ENCODE measurements around the gene CMIP. TPM values are rescaled to one million over a fixed set of nuclear protein-coding genes. Genes with fewer than 3 reads are reported as not detected.
"Not testable (repeated sequence)": the region's sequence is repeated elsewhere in the genome, so short reads cannot be mapped to it uniquely, and the experiment has no call there.

The CMIP gene
- total RNA-seq, 1 donor from 2014 or later: 27.7 TPM

DNA sequence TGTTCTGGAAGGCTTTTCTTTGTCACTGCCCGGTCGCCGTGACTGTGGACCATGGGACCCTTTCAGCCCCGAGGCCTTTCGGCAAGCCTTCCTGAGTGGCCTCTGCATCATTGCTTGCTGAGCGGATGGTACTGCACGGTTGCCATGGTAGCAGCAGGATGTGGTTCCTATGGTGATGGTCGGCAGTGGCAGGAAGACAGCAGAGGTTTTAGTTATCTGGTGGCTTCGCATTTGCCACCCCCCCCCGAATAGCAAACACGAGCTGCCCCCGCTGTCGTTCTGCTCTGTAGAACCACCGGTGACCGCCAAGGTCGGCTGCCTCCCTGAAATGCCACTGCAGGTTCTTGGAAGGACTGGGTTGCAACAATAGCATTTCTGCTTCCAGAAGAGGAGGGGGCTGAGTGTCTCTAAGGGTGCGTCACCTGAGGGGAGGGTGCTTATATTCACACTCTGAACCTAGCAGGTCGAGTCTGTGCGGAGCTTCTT, 76.6 kb downstream of the CMIP start:
- TF ChIP-seq, protein P1, sequence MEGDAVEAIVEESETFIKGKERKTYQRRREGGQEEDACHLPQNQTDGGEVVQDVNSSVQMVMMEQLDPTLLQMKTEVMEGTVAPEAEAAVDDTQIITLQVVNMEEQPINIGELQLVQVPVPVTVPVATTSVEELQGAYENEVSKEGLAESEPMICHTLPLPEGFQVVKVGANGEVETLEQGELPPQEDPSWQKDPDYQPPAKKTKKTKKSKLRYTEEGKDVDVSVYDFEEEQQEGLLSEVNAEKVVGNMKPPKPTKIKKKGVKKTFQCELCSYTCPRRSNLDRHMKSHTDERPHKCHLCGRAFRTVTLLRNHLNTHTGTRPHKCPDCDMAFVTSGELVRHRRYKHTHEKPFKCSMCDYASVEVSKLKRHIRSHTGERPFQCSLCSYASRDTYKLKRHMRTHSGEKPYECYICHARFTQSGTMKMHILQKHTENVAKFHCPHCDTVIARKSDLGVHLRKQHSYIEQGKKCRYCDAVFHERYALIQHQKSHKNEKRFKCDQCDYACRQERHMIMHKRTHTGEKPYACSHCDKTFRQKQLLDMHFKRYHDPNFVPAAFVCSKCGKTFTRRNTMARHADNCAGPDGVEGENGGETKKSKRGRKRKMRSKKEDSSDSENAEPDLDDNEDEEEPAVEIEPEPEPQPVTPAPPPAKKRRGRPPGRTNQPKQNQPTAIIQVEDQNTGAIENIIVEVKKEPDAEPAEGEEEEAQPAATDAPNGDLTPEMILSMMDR (IDR thresholded peaks at IDR 0.05; ENCODE audit: insufficient read depth, low read length, poor library complexity, severe bottlenecking): no peak
- peaks cover 2% of the 10 kb centered on the region for H3K36me3 ChIP-seq (ENCODE audit: control insufficient read depth, insufficient read depth, low read length)
- H3K4me3 ChIP-seq (ENCODE audit: low read depth, low read length): no peak overlapping the region
- no peak for DNase-seq (ENCODE audit: low read depth)
- H3K27me3 ChIP-seq (ENCODE audit: control insufficient read depth, insufficient read depth, low read length): no peaks in the 10 kb centered on the region

- TF ChIP-seq, protein P1 (IDR thresholded peaks at IDR 0.05; ENCODE audit: insufficient read depth, low read length, poor library complexity, severe bottlenecking): no peak
- H3K36me3 ChIP-seq (ENCODE audit: control insufficient read depth, insufficient read depth, low read length): no peaks in the 10 kb centered on the region
- H3K27me3 ChIP-seq (ENCODE audit: control insufficient read depth, insufficient read depth, low read length): no peaks in the 10 kb centered on the region
- DNase-seq (ENCODE audit: low read depth): no peak
- H3K4me3 ChIP-seq (ENCODE audit: low read depth, low read length): no peak overlapping the region
Observed at GRCh38 chr16:81522108-81522701, 77.6 kb downstream of the CMIP start.

- not testable (repeated sequence) for H3K4me3 ChIP-seq (ENCODE audit: low read depth, low read length); DNase-seq (ENCODE audit: low read depth); H3K36me3 ChIP-seq (ENCODE audit: control insufficient read depth, insufficient read depth, low read length); H3K27me3 ChIP-seq (ENCODE audit: control insufficient read depth, insufficient read depth, low read length)
Observed at GRCh38 chr16:81522851-81523250, 78.2 kb downstream of the CMIP start.

DNA sequence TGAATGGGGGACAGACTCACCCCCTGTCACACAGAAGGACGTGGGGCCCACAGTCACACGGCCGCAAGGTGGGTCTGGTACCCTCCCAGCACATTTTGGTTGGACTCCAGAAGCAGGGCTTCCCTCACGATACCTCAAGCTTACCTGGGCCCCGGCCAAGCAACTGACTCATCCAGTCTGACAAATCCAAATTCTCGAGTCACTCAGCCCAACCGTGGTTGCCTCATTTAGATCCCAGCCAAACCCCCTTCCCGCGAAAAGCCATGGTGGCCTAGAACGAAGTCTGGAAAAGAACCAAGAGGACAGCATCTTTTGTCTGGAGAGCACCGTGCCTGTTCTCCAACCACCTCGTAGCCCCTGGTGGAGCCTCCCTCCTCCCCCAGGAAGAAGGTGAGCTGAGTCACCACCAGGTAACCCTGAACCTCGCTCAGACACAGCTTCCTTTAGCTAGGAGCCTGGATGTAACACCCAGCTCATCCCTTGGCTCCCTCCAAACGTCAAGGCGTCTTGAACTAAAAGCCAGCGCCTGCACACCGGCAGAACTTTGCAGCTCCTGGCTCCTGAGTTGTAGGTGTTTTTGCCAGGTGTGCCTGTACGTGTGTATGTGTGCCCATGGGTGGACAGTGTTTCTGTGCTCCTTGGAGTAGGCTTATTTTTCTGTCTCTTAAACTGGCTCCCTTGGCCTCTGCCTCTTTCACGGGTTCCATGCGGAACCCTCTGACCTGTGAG, 78.9 kb downstream of the CMIP start:
- Histone ChIP-seq H3K27me3 (ENCODE audit: control insufficient read depth, insufficient read depth, low read length) (no peaks in the 10 kb centered on the region), H3K36me3 (ENCODE audit: control insufficient read depth, insufficient read depth, low read length) (no peaks in the 10 kb centered on the region), H3K4me3 (ENCODE audit: low read depth, low read length) (no peak overlapping the region)
- TF ChIP-seq, protein P1 (IDR thresholded peaks at IDR 0.05; ENCODE audit: insufficient read depth, low read length, poor library complexity, severe bottlenecking): no peak
- DNase-seq (ENCODE audit: low read depth): no peak

DNA sequence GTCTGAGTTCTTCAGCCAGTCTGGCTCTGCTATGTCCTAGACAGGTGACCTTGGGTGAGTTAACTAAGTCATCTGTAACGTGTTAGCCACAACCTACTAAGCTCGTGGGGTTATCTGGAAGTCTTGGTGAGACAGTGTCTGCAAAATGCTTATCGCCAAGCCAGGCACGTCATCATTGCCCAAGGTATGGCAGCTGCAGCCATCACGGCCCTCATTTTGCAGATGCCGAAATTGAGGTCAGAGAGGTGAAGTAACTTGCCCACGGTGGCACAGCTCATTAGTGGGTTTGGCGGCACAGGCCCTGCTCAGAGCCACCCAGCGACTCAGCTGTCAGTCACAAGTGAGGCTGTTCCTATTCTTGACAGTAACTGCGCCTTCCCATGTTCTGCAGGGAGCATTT, 79.8 kb downstream of the CMIP start:
- Histone ChIP-seq H3K4me3 (ENCODE audit: low read depth, low read length) (no peak overlapping the region), H3K36me3 (ENCODE audit: control insufficient read depth, insufficient read depth, low read length) (no peaks in the 10 kb centered on the region), H3K27me3 (ENCODE audit: control insufficient read depth, insufficient read depth, low read length) (no peaks in the 10 kb centered on the region)
- no peak for DNase-seq (ENCODE audit: low read depth)
- TF ChIP-seq, protein P1 (IDR thresholded peaks at IDR 0.05; ENCODE audit: insufficient read depth, low read length, poor library complexity, severe bottlenecking): no peak

- not testable (repeated sequence) for H3K36me3 ChIP-seq (ENCODE audit: control insufficient read depth, insufficient read depth, low read length); H3K27me3 ChIP-seq (ENCODE audit: control insufficient read depth, insufficient read depth, low read length); H3K4me3 ChIP-seq (ENCODE audit: low read depth, low read length); DNase-seq (ENCODE audit: low read depth)
Observed at GRCh38 chr16:81524885-81525284, 80.3 kb downstream of the CMIP start.

DNA sequence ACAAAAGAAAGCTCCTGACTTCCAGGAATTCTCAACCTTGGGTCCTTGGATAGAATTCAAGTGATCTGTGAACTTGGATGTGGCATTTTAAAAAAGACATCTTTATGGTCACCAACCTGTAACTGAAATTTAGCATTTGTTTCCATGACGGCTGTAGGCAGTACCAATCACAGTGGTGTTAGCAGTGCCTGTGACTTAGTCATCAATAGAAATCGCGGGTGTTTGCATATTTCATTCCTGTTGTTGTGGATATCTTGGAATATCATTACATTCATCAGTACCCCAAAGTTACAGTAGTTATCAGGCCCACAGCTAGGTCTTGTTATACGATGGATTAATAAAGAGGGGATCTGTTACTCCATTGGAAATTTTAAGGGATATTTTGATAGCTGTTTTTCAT, 81.6 kb downstream of the CMIP start:
- no peak for DNase-seq (ENCODE audit: low read depth)

More for the DNA sequence above, 81.6 kb downstream of the CMIP start:
- H3K36me3 ChIP-seq (ENCODE audit: control insufficient read depth, insufficient read depth, low read length): no peaks in the 10 kb centered on the region
- TF ChIP-seq, protein P1 (IDR thresholded peaks at IDR 0.05; ENCODE audit: insufficient read depth, low read length, poor library complexity, severe bottlenecking): no peak
- H3K4me3 ChIP-seq (ENCODE audit: low read depth, low read length): no peak overlapping the region
- H3K27me3 ChIP-seq (ENCODE audit: control insufficient read depth, insufficient read depth, low read length): no peaks in the 10 kb centered on the region
